Sigmoid colon (tissue), 7 donors: ENCODE data around the gene USP46. TPM values are rescaled to one million over a fixed set of nuclear protein-coding genes. Genes with fewer than 3 reads are reported as not detected.

Experiments used
- DNase-seq: peaks from one replicate; pipeline ENCODE4 v3.0.0-alpha.2; 2019
- H3K27ac ChIP-seq, 4 donors: fragments of 200-600 bp; sonication (generic); one replicate each; pipeline ENCODE4 v1.5.1; 2016 to 2019; ENCODE audit warnings: mild to moderate bottlenecking in 1 of 4
- H3K27me3 ChIP-seq, 3 donors: fragments of 200-600 bp; sonication (generic); one replicate each; pipeline ENCODE4 v1.5.1; 2019; ENCODE audit warnings: mild to moderate bottlenecking in 1 of 3
- H3K36me3 ChIP-seq, 4 donors: fragments of 200-600 bp; sonication (generic); one replicate each; pipeline ENCODE4 v1.5.1; 2016 to 2019
- H3K4me1 ChIP-seq, 4 donors: fragments of 200-600 bp; sonication (generic); one replicate each; pipeline ENCODE4 v1.5.1; 2017 to 2019
- H3K4me3 ChIP-seq, 4 donors: fragments of 200-600 bp; sonication (generic); one replicate each; pipeline ENCODE4 v1.5.1; 2017 to 2019; ENCODE audit warnings: mild to moderate bottlenecking in 2 of 4, moderate library complexity in 1 of 4
- H3K9me3 ChIP-seq, 4 donors: fragments of 200-600 bp in 3 of 4; sonication (generic) in 3 of 4; one replicate each; pipeline versions ENCODE4 v1.5.1 to v1.6.1; 2013 to 2019
- EP300 ChIP-seq, 4 donors: sonication (generic); formaldehyde crosslinking; IDR thresholded peaks; one replicate each; pipeline ENCODE4 v1.6.1; 2017; ENCODE audit warnings: antibody characterized with exemption in 4 of 4
- POLR2A ChIP-seq, 2 donors: fragments of 450-650 bp; IDR thresholded peaks; one replicate each; pipeline ENCODE4 v1.6.1; 2016; ENCODE audit warnings: antibody characterized with exemption in 2 of 2, mild to moderate bottlenecking in 2 of 2, moderate library complexity in 2 of 2
- POLR2AphosphoS5 ChIP-seq, 4 donors: sonication (generic); formaldehyde crosslinking; IDR thresholded peaks; one replicate each; pipeline ENCODE4 v1.6.1; 2017; ENCODE audit warnings: antibody characterized with exemption in 4 of 4
- WGBS, 2 donors: extraction: QIAGEN DNeasy Blood & Tissue Kit; methylation state at CpG; one replicate each; pipeline ENCODE4 v1.1.7; 2013; 5-methylcytosine and 5-hydroxymethylcytosine counted together
- intact Hi-C: fragments of 100-400 bp; cut with DNase I; formaldehyde crosslinking; loops from one replicate; pipeline ENCODE4 v1.15.1; 2023
- polyA plus RNA-seq, 3 donors: library from polyadenylated mRNA; stranded (reverse); fragments of 200-250 nt; gene quantifications; one replicate each; pipeline ENCODE4 v1.2.3, GENCODE V29; 2013
- total RNA-seq, 4 donors: library from RNA; depleted of rRNA; stranded (reverse); fragments of >200 nt; gene quantifications; one replicate each; pipeline ENCODE4 v1.1.0, GENCODE V29; 2016
- TF ChIP-seq, protein P1 (sequence below), 4 experiments: fragments of 450-650 bp in 3 of 4; fragments of 200-600 bp in 1 of 4; IDR thresholded peaks; one replicate each; pipeline ENCODE4 v1.5.1; 2016 to 2019; ENCODE audit warnings: antibody characterized with exemption in 4 of 4, mild to moderate bottlenecking in 3 of 4, moderate library complexity in 2 of 4
- donor health status: healthy with polysubstance abuse.
- donor health status: Bipolar disorder and iron deficiency.
- donor health status: healthy.

Gene USP46
- total and polyA plus RNA-seq, 7 donors = 3.3 to 9.1 (median 5.0) TPM

GRCh38 chr4:52640808-52641565 is 18.1 kb downstream of the USP46 start:
- Histone ChIP-seq H3K36me3 (no peaks in the 10 kb centered on the region), H3K4me1 (peaks cover 0 to 33% (median 25%) of the 10 kb centered on the region in 4 donors), H3K27ac (peak overlapping the region; percentile 15 to 48 (median 33)), H3K9me3 (no peaks in the 10 kb centered on the region), H3K27me3 (no peaks in the 10 kb centered on the region), H3K4me3 (no peak overlapping the region)
- TF ChIP-seq, protein P1, sequence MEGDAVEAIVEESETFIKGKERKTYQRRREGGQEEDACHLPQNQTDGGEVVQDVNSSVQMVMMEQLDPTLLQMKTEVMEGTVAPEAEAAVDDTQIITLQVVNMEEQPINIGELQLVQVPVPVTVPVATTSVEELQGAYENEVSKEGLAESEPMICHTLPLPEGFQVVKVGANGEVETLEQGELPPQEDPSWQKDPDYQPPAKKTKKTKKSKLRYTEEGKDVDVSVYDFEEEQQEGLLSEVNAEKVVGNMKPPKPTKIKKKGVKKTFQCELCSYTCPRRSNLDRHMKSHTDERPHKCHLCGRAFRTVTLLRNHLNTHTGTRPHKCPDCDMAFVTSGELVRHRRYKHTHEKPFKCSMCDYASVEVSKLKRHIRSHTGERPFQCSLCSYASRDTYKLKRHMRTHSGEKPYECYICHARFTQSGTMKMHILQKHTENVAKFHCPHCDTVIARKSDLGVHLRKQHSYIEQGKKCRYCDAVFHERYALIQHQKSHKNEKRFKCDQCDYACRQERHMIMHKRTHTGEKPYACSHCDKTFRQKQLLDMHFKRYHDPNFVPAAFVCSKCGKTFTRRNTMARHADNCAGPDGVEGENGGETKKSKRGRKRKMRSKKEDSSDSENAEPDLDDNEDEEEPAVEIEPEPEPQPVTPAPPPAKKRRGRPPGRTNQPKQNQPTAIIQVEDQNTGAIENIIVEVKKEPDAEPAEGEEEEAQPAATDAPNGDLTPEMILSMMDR (IDR thresholded peaks at IDR 0.05) = no peak
- TF ChIP-seq POLR2AphosphoS5 (IDR thresholded peaks at IDR 0.05) = no peak
- TF ChIP-seq POLR2A (IDR thresholded peaks at IDR 0.05) = no peak
- no peak for TF ChIP-seq EP300 (IDR thresholded peaks at IDR 0.05)
- no peak for DNase-seq
- intact Hi-C loops = no loop called here
- 65 to 78% methylated on average over 6 of the region's 6 CpGs for WGBS, 2 donors

- Histone ChIP-seq H3K4me3 (no peak overlapping the region), H3K9me3 (no peaks in the 10 kb centered on the region), H3K27ac (no peak overlapping the region), H3K4me1 (peaks cover 0 to 28% (median 18%) of the 10 kb centered on the region in 4 donors), H3K36me3 (no peaks in the 10 kb centered on the region), H3K27me3 (no peaks in the 10 kb centered on the region)
- no peak for DNase-seq
- intact Hi-C loops = no loop called here
- TF ChIP-seq POLR2AphosphoS5 (IDR thresholded peaks at IDR 0.05) (no peak), EP300 (IDR thresholded peaks at IDR 0.05) (no peak), POLR2A (IDR thresholded peaks at IDR 0.05) (no peak)
- TF ChIP-seq, protein P1 (IDR thresholded peaks at IDR 0.05) = no peak
- WGBS, 2 donors = 74 to 89% methylated on average over 4 of the region's 4 CpGs
Measured at GRCh38 chr4:52638717-52639116, 20.4 kb downstream of the USP46 start.

DNA sequence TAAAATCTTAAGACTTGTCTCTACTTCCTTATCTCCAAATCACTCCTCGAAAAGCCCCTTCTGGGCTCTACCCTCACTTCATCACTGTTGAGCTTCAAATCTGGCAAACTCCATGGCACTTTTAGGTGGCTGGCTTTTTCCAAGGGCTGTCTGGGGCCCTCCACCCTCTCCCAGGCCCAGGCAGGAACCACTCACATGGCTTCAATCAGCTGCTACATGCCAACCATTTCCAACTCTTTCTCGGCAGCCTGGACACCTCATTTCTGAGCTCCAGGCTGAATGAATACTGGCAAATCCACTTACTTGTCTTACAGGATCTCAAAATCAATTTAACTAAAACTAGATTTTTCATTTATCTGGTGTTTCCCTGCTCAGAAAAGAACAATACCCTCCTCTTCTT is 22.0 kb downstream of the USP46 start:
- DNase-seq = no peak
- Histone ChIP-seq H3K4me3 (no peak overlapping the region), H3K9me3 (no peaks in the 10 kb centered on the region), H3K4me1 (peaks cover 0 to 18% (median 12%) of the 10 kb centered on the region in 4 donors), H3K27me3 (no peaks in the 10 kb centered on the region), H3K27ac (no peak overlapping the region), H3K36me3 (no peaks in the 10 kb centered on the region)
- intact Hi-C loops = no loop called here
- TF ChIP-seq POLR2AphosphoS5 (IDR thresholded peaks at IDR 0.05) (no peak), EP300 (IDR thresholded peaks at IDR 0.05) (no peak), POLR2A (IDR thresholded peaks at IDR 0.05) (no peak)
- TF ChIP-seq, protein P1 (IDR thresholded peaks at IDR 0.05) = no peak
- WGBS, 2 donors = 88 to 89% methylated on average over 2 of the region's 2 CpGs

DNA sequence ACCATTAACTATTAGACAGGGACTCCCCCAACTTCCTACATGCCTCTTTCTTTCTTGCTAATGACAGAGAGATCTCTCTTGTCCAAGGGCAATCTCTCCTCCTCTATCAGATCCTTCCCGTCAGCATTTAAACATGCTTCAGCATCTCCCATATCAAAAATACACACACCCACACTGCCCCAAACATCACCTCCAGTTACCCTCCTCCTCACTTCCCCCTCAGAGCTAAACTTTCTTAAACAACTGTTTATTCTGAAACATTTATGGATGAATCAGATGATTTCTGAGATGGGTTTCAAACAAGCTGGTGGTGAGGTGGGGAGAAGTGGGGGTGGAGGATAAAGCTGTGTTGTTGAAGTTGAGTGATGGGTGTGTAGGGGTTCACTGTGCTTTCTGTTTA is 23.5 kb downstream of the USP46 start:
- no peak overlapping the region for H3K27ac ChIP-seq
- intact Hi-C loops = no loop called here
- peaks cover 0 to 3% (median under 1%) of the 10 kb centered on the region in 4 donors for H3K4me1 ChIP-seq
- H3K36me3 ChIP-seq = no peaks in the 10 kb centered on the region
- 87 to 92% methylated on average over 1 of the region's 1 CpG for WGBS, 2 donors
- H3K4me3 ChIP-seq = no peak overlapping the region
- DNase-seq = no peak
- no peaks in the 10 kb centered on the region for H3K27me3 ChIP-seq
- H3K9me3 ChIP-seq = no peaks in the 10 kb centered on the region
- TF ChIP-seq, protein P1 (IDR thresholded peaks at IDR 0.05) = no peak
- TF ChIP-seq POLR2A (IDR thresholded peaks at IDR 0.05) (no peak), EP300 (IDR thresholded peaks at IDR 0.05) (no peak)
